Panc1 (cell line): Measurements from ENCODE around the gene HK3. TPM values are rescaled to one million over a fixed set of nuclear protein-coding genes. Genes with fewer than 3 reads are reported as not detected.

Source experiments
- ATAC-seq: fragments of 200-7000 bp; cut with Tn5 transposase; 2 replicates; pipeline ENCODE4 v1.9.1; 2020; ENCODE audit warnings: mild to moderate bottlenecking, moderate library complexity
- BruUV-seq: library from RNA; stranded (reverse); fragments of 400-500 nt; replicated peaks from 2 replicates; lab custom pipeline; 2021; lab: Mats Ljungman, UMichigan
- CTCF ChIA-PET: fragments of 300-600 bp; sonication (Branson Sonifier 250); formaldehyde crosslinking; loops from one replicate; lab custom pipeline; 2022; ENCODE audit warnings: antibody characterized with exemption; lab: Charles Lee
- POLR2A ChIA-PET: fragments of 300-600 bp; sonication (Branson Sonifier 250); formaldehyde crosslinking; loops from one replicate; lab custom pipeline; 2022; ENCODE audit warnings: antibody characterized with exemption; lab: Charles Lee
- DNase-seq: peaks from one replicate; pipeline ENCODE4 v3.0.0-alpha.2; 2010; ENCODE audit warnings: low read depth, low spot score
- H3K27ac ChIP-seq: 2 replicates; pipeline ENCODE4 v1.5.1; 2011; ENCODE audit warnings: mild to moderate bottlenecking, low read length, inconsistent platforms
- H3K27me3 ChIP-seq: fragments of 200-500 bp; sonication (Bioruptor generic); 2 replicates; pipeline ENCODE4 v1.6.0; 2014; ENCODE audit warnings: low read length, inconsistent platforms; ENCODE audit not compliant: control insufficient read depth, insufficient read depth
- H3K36me3 ChIP-seq: fragments of 200-500 bp; sonication (Bioruptor generic); 2 replicates; pipeline ENCODE4 v1.5.1; 2014; ENCODE audit warnings: inconsistent platforms, mild to moderate bottlenecking, low read length, moderate library complexity; ENCODE audit not compliant: control insufficient read depth, insufficient read depth
- H3K4me1 ChIP-seq: 2 replicates; pipeline ENCODE4 v1.5.1; 2011; ENCODE audit warnings: inconsistent platforms, mild to moderate bottlenecking, low read length, moderate library complexity; ENCODE audit not compliant: control insufficient read depth, insufficient read depth
- H3K4me3 ChIP-seq, 2 experiments: 2 replicates each; pipeline ENCODE4 v1.5.1; 2011 to 2012; ENCODE audit warnings: low read depth in 2 of 2, low read length in 2 of 2, mild to moderate bottlenecking in 2 of 2, inconsistent platforms in 1 of 2, moderate library complexity in 1 of 2
- H3K9me3 ChIP-seq: fragments of 200-500 bp; sonication (Bioruptor generic); 2 replicates; pipeline ENCODE4 v1.5.1; 2014; ENCODE audit warnings: low read depth, mild to moderate bottlenecking, inconsistent platforms, low read length, moderate library complexity; ENCODE audit not compliant: control insufficient read depth, insufficient read depth
- POLR2AphosphoS5 ChIP-seq: IDR thresholded peaks from 2 replicates; pipeline ENCODE4 v1.6.1; 2012; ENCODE audit warnings: mild to moderate bottlenecking, low read depth, low read length, moderate library complexity
- SIN3A ChIP-seq: IDR thresholded peaks from 2 replicates; pipeline ENCODE4 v1.6.1; 2012; ENCODE audit warnings: low read depth, mild to moderate bottlenecking, low read length, moderate library complexity, borderline replicate concordance; ENCODE audit not compliant: insufficient read depth
- TCF7L2 ChIP-seq: IDR thresholded peaks from 2 replicates; pipeline ENCODE4 v1.6.1; 2011; ENCODE audit warnings: mild to moderate bottlenecking, low read depth, low read length, inconsistent platforms
- in situ Hi-C: cut with HindIII; loops from 2 replicates; pipeline ENCODE4 v1.10.0; 2016; ENCODE audit warnings: low sequenced_read_pairs, low pct_unique_long_range_greater_than_20kb
- intact Hi-C: fragments of 100-400 bp; cut with micrococcal nuclease; formaldehyde crosslinking; loops from one replicate; pipeline ENCODE4 v1.10.0; 2022; ENCODE audit not compliant: unreplicated experiment
- total RNA-seq: library from RNA; stranded (reverse); gene quantifications from one replicate; pipeline ENCODE4 v1.2.1, GENCODE V29; 2021; ENCODE audit not compliant: unreplicated experiment
- TF ChIP-seq, protein P1 (sequence below): fragments of 450-650 bp; IDR thresholded peaks from 2 replicates; pipeline ENCODE4 v1.5.1; 2017; ENCODE audit warnings: mild to moderate bottlenecking
- TF ChIP-seq, protein P2 (sequence below), 2 experiments: IDR thresholded peaks; 2 replicates each; pipeline ENCODE4 v1.6.1; 2011 to 2012; ENCODE audit warnings: low read depth in 2 of 2, control low read depth in 1 of 2, low read length in 1 of 2, mild to moderate bottlenecking in 1 of 2, moderate library complexity in 1 of 2; ENCODE audit not compliant: insufficient read depth in 1 of 2

HK3 gene
- total RNA-seq, 1 experiment from 2014 or later, result not detected

DNA sequence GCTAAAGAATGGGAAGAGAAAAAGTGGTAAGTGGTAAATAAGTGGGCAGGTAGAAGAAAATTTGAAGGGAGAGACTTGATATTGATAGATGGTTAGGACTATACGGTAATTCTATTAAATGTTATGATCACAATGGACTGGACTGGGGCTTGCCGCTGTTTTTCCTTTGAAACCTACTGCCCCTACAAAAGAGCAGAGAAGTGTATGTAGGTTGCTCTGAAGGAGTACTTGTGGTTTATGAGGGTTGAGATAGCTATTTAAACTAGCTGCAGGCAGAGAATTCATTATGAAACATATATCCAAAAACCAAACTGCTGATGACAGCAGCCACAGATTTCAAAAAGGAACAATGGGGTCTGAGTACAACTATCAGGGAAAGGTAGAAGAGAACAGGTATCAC lies 16.8 kb upstream of the HK3 start:
- no TSS peak for BruUV-seq
- H3K4me1 ChIP-seq, result no peaks in the 10 kb centered on the region
- no peaks in the 10 kb centered on the region for H3K9me3 ChIP-seq
- in situ Hi-C loops, result no loop called here
- POLR2A ChIA-PET, result interaction anchor here (0.7 kb wide), 1 partner anchor 14 kb away, joined by 4 read pairs; no protein-coding TSS in a partner anchor
- CTCF ChIA-PET, result no interaction called here
- peaks cover 7% of the 10 kb centered on the region; the same call in 1 of the 2 replicates for H3K36me3 ChIP-seq
- intact Hi-C loops, result no loop called here
- no peak for DNase-seq
- TF ChIP-seq, protein P1, sequence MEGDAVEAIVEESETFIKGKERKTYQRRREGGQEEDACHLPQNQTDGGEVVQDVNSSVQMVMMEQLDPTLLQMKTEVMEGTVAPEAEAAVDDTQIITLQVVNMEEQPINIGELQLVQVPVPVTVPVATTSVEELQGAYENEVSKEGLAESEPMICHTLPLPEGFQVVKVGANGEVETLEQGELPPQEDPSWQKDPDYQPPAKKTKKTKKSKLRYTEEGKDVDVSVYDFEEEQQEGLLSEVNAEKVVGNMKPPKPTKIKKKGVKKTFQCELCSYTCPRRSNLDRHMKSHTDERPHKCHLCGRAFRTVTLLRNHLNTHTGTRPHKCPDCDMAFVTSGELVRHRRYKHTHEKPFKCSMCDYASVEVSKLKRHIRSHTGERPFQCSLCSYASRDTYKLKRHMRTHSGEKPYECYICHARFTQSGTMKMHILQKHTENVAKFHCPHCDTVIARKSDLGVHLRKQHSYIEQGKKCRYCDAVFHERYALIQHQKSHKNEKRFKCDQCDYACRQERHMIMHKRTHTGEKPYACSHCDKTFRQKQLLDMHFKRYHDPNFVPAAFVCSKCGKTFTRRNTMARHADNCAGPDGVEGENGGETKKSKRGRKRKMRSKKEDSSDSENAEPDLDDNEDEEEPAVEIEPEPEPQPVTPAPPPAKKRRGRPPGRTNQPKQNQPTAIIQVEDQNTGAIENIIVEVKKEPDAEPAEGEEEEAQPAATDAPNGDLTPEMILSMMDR, result no peak
- no peak for TF ChIP-seq SIN3A
- TF ChIP-seq POLR2AphosphoS5, result no peak
- TF ChIP-seq, protein P2, sequence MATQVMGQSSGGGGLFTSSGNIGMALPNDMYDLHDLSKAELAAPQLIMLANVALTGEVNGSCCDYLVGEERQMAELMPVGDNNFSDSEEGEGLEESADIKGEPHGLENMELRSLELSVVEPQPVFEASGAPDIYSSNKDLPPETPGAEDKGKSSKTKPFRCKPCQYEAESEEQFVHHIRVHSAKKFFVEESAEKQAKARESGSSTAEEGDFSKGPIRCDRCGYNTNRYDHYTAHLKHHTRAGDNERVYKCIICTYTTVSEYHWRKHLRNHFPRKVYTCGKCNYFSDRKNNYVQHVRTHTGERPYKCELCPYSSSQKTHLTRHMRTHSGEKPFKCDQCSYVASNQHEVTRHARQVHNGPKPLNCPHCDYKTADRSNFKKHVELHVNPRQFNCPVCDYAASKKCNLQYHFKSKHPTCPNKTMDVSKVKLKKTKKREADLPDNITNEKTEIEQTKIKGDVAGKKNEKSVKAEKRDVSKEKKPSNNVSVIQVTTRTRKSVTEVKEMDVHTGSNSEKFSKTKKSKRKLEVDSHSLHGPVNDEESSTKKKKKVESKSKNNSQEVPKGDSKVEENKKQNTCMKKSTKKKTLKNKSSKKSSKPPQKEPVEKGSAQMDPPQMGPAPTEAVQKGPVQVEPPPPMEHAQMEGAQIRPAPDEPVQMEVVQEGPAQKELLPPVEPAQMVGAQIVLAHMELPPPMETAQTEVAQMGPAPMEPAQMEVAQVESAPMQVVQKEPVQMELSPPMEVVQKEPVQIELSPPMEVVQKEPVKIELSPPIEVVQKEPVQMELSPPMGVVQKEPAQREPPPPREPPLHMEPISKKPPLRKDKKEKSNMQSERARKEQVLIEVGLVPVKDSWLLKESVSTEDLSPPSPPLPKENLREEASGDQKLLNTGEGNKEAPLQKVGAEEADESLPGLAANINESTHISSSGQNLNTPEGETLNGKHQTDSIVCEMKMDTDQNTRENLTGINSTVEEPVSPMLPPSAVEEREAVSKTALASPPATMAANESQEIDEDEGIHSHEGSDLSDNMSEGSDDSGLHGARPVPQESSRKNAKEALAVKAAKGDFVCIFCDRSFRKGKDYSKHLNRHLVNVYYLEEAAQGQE (IDR thresholded peaks at IDR 0.05; ENCODE audit: insufficient read depth in 1 of 2, low read depth in 2 of 2, low read length in 1 of 2), result no peak
- TF ChIP-seq TCF7L2, result no peak
- no peak overlapping the region for H3K4me3 ChIP-seq
- H3K27ac ChIP-seq, result no peak overlapping the region
- ATAC-seq, result no peak
- no peaks in the 10 kb centered on the region for H3K27me3 ChIP-seq

DNA sequence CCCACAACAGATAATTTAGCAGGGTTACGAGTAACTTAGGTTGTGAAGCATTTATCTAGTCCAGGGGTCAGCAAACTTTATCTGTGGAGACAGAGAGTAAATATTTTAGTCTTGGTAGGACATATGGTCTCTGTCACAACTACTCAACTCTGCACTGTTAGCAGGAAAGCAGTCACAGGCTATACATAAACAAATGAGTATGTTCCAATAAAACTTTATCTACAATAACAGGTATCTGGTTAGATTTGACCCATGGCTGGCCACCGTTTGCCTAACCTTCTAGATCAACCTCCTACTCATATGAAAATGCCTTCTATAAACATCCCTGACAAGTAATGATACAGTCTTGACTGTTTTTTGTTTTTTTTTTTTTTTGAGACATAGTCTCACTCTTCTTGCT lies 13.0 kb upstream of the HK3 start:
- in situ Hi-C loops, result no loop called here
- H3K4me3 ChIP-seq, result no peak overlapping the region
- H3K27ac ChIP-seq, result no peak overlapping the region
- ChIA-PET CTCF (no interaction called here), POLR2A (no interaction called here)
- peaks cover 24% of the 10 kb centered on the region for H3K36me3 ChIP-seq
- no TSS peak for BruUV-seq
- DNase-seq, result no peak
- intact Hi-C loops, result no loop called here
- no peaks in the 10 kb centered on the region for H3K4me1 ChIP-seq
- H3K27me3 ChIP-seq, result no peaks in the 10 kb centered on the region
- TF ChIP-seq, protein P2 (IDR thresholded peaks at IDR 0.05; ENCODE audit: insufficient read depth in 1 of 2, low read depth in 2 of 2, low read length in 1 of 2), result no peak
- no peaks in the 10 kb centered on the region for H3K9me3 ChIP-seq
- no peak for ATAC-seq
